Pancreas (tissue), 10 donors: ENCODE results near the gene OPCML. TPM values are rescaled to one million over a fixed set of nuclear protein-coding genes. Genes with fewer than 3 reads are reported as not detected.

Experiments used
- ATAC-seq, 4 donors: fragments of 200-7000 bp; cut with Tn5 transposase; one replicate each; pipeline versions ENCODE4 v1.8.0 to v1.9.1; 2020; ENCODE audit warnings: mild to moderate bottlenecking in 4 of 4, moderate library complexity in 4 of 4
- DNase-seq, 6 donors: peaks; one replicate each; pipeline ENCODE4 v3.0.0-alpha.2; 2020
- FAIRE-seq: peaks from 2 replicates; lab custom pipeline; 2012; peaks lifted over from hg19 to GRCh38; lab: Jason Lieb, UNC
- H3K27ac ChIP-seq, 4 donors: fragments of 200-600 bp; sonication (generic); 1 replicate in 3 of 4; 2 replicates in 1 of 4; pipeline versions ENCODE4 v1.5.0 to v1.8.0; 2020
- H3K27me3 ChIP-seq, 4 donors: fragments of 200-600 bp; one replicate each; pipeline ENCODE4 v1.8.0; 2021
- H3K36me3 ChIP-seq, 3 donors: fragments of 200-600 bp; sonication (generic) in 1 of 3; one replicate each; pipeline versions ENCODE4 v1.5.0 to v1.8.0; 2020 to 2021
- H3K4me1 ChIP-seq, 3 donors: fragments of 200-600 bp; one replicate each; pipeline ENCODE4 v1.8.0; 2021
- H3K4me3 ChIP-seq, 4 donors: fragments of 200-600 bp; sonication (generic) in 2 of 4; one replicate each; pipeline versions ENCODE4 v1.5.0 to v1.8.0; 2020 to 2021
- H3K9me3 ChIP-seq, 4 donors: fragments of 200-600 bp; one replicate each; pipeline ENCODE4 v1.8.0; 2021
- CTCF ChIP-seq, 4 donors: fragments of 200-600 bp; sonication (generic) in 3 of 4; IDR thresholded peaks; one replicate each; pipeline versions ENCODE4 v1.5.0 to v1.8.0; 2021; ENCODE audit warnings: antibody characterized with exemption in 4 of 4
- WGBS, 2 donors: extraction: QIAGEN DNeasy Blood & Tissue Kit; methylation state at CpG; one replicate each; pipeline ENCODE4 v1.1.7; 2013; 5-methylcytosine and 5-hydroxymethylcytosine counted together
- intact Hi-C, 3 donors: fragments of 100-400 bp; cut with DNase I; formaldehyde crosslinking; loops; one replicate each; pipeline versions ENCODE4 v1.11.1 to v1.14.2; 2022
- polyA plus RNA-seq, 2 donors: library from polyadenylated mRNA; stranded (reverse); fragments of 200-250 nt; gene quantifications; one replicate each; pipeline ENCODE4 v1.2.3, GENCODE V29; 2013
- total RNA-seq, 6 donors: library from RNA; stranded (reverse); fragmentation: NEBNext Ultra II Directional in 4 of 6; extraction: Animal tissue kit (Norgen Biotek cat#: 25700) in 4 of 6; gene quantifications; one replicate each; pipeline versions ENCODE4 v1.2.1 to v1.2.4, GENCODE V29; 2021 to 2023
- donor health status: healthy with polysubstance abuse.
- donor health status: DM: no; HTN: no; CAD: no; lungs with moderate emphysema.
- donor health status: DM: no; HTN: no; CAD: no.
- donor health status: control.
- donor health status: control.
- donor health status: Bipolar disorder and iron deficiency.
- donor health status: DM: yes; HTN: yes; CAD: no.
- donor health status: DM: no; HTN: no; CAD: no.
- donor health status: DM: no; HTN: no; CAD: no.
- donor health status: DM: yes; HTN: yes; CAD: no.

Gene OPCML
- total and polyA plus RNA-seq, 8 donors = 0.05 to 0.31 (median 0.19) TPM

GRCh38 chr11:132579634-132580327 lies 952.5 kb downstream of the OPCML start:
- WGBS, 2 donors = 70 to 87% methylated on average over 10 of the region's 10 CpGs
- no peaks in the 10 kb centered on the region for H3K9me3 ChIP-seq

GRCh38 chr11:132579136-132579535 lies 953.2 kb downstream of the OPCML start:
- no peak for TF ChIP-seq CTCF (IDR thresholded peaks at IDR 0.05)
- DNase-seq (no peak), FAIRE-seq (no peak), ATAC-seq (no peak)
- intact Hi-C loops = no loop called here
- Histone ChIP-seq H3K27me3 (no peaks in the 10 kb centered on the region), H3K27ac (no peak overlapping the region), H3K9me3 (no peaks in the 10 kb centered on the region), H3K4me1 (no peaks in the 10 kb centered on the region), H3K4me3 (no peak overlapping the region), H3K36me3 (no peaks in the 10 kb centered on the region)
- WGBS, 2 donors = 73 to 77% methylated on average over 3 of the region's 3 CpGs

More at GRCh38 chr11:132579634-132580327, 952.5 kb downstream of the OPCML start:
- H3K27me3 ChIP-seq = no peaks in the 10 kb centered on the region
- DNase-seq = no peak
- no peaks in the 10 kb centered on the region for H3K4me1 ChIP-seq
- FAIRE-seq = no peak
- no peak for TF ChIP-seq CTCF (IDR thresholded peaks at IDR 0.05)
- intact Hi-C loops = no loop called here
- no peak overlapping the region for H3K27ac ChIP-seq
- H3K36me3 ChIP-seq = no peaks in the 10 kb centered on the region
- no peak for ATAC-seq
- H3K4me3 ChIP-seq = no peak overlapping the region

- FAIRE-seq = no peak
- H3K27ac ChIP-seq = no peak overlapping the region
- ATAC-seq = peak in 1 of 4 donors; percentile 15
- no peak for TF ChIP-seq CTCF (IDR thresholded peaks at IDR 0.05)
- DNase-seq = no peak
- no peaks in the 10 kb centered on the region for H3K9me3 ChIP-seq
- H3K27me3 ChIP-seq = no peaks in the 10 kb centered on the region
- no peaks in the 10 kb centered on the region for H3K4me1 ChIP-seq
- 50 to 69% methylated on average over 1 of the region's 1 CpG for WGBS, 2 donors
- H3K4me3 ChIP-seq = no peak overlapping the region
- H3K36me3 ChIP-seq = no peaks in the 10 kb centered on the region
- intact Hi-C loops = no loop called here
Observed at GRCh38 chr11:132578580-132578979, 953.7 kb downstream of the OPCML start.

- Histone ChIP-seq H3K27me3 (no peaks in the 10 kb centered on the region), H3K27ac (no peak overlapping the region), H3K36me3 (no peaks in the 10 kb centered on the region), H3K4me3 (no peak overlapping the region), H3K4me1 (no peaks in the 10 kb centered on the region), H3K9me3 (no peaks in the 10 kb centered on the region)
- intact Hi-C loops = no loop called here
- FAIRE-seq (no peak), DNase-seq (no peak), ATAC-seq (peak in 1 of 4 donors; percentile 29)
- no peak for TF ChIP-seq CTCF (IDR thresholded peaks at IDR 0.05)
- 64 to 86% methylated on average over 3 of the region's 3 CpGs for WGBS, 2 donors
Observed at GRCh38 chr11:132576706-132577105, 955.6 kb downstream of the OPCML start.
